Activated T-helper 2 cell treated with anti-CD3 and anti-CD28 coated beads, Interferon-gamma antibody, Interleukin-2, Interleukin-4, amounts not matched to agents 10 μg/mL and 5 μg/mL and 100 μg/mL, durations not matched to agents 14 hours and 24 hours and 36 hours (primary cell): ENCODE data around the gene CCDC171. TPM values are rescaled to one million over a fixed set of nuclear protein-coding genes. Genes with fewer than 3 reads are reported as not detected.

Experiments
- DNase-seq: peaks from one replicate; pipeline ENCODE4 v3.0.0; 2021; ENCODE audit warnings: low spot score
- H3K27ac Mint-ChIP-seq: one replicate; pipeline ENCODE4 v1.8.0; 2021; ENCODE audit warnings: mixed read lengths
- H3K27me3 Mint-ChIP-seq: one replicate; pipeline ENCODE4 v1.8.0; 2021; ENCODE audit warnings: low read depth, mixed read lengths
- H3K36me3 Mint-ChIP-seq: one replicate; pipeline ENCODE4 v1.8.0; 2021; ENCODE audit warnings: low read depth, mixed read lengths
- H3K4me1 Mint-ChIP-seq: one replicate; pipeline ENCODE4 v1.8.0; 2021; ENCODE audit warnings: low read depth, mixed read lengths
- H3K4me3 Mint-ChIP-seq: one replicate; pipeline ENCODE4 v1.8.0; 2021; ENCODE audit warnings: low read depth, mild to moderate bottlenecking, moderate library complexity, mixed read lengths
- H3K9me3 Mint-ChIP-seq: one replicate; pipeline ENCODE4 v1.8.0; 2021; ENCODE audit warnings: mixed read lengths
- intact Hi-C: fragments of 100-400 bp; cut with micrococcal nuclease; formaldehyde crosslinking; loops from one replicate; pipeline ENCODE4 v1.15.1; 2023
- total RNA-seq: library from RNA; stranded (reverse); gene quantifications from 2 replicates; pipeline ENCODE4 v1.2.3, GENCODE V29; 2022

CCDC171 gene
- total RNA-seq, 1 donor from 2014 or later = 1.8 TPM

GRCh38 chr9:15718423-15718822 is 165.6 kb downstream of the CCDC171 start:
- Mint-ChIP-seq H3K9me3 (no peaks in the 10 kb centered on the region), H3K27me3 (no peaks in the 10 kb centered on the region), H3K4me3 (no peak overlapping the region), H3K27ac (no peak overlapping the region), H3K36me3 (no peaks in the 10 kb centered on the region), H3K4me1 (no peaks in the 10 kb centered on the region)
- intact Hi-C loops = no loop called here
- no peak for DNase-seq

- no peaks in the 10 kb centered on the region for H3K27me3 Mint-ChIP-seq
- H3K9me3 Mint-ChIP-seq = no peaks in the 10 kb centered on the region
- intact Hi-C loops = no loop called here
- no peaks in the 10 kb centered on the region for H3K4me1 Mint-ChIP-seq
- no peak overlapping the region for H3K27ac Mint-ChIP-seq
- DNase-seq = no peak
- H3K4me3 Mint-ChIP-seq = no peak overlapping the region
- H3K36me3 Mint-ChIP-seq = no peaks in the 10 kb centered on the region
Measured at GRCh38 chr9:15720861-15721260, 168.0 kb downstream of the CCDC171 start.

- Mint-ChIP-seq H3K9me3 (no peaks in the 10 kb centered on the region), H3K27me3 (no peaks in the 10 kb centered on the region), H3K36me3 (no peaks in the 10 kb centered on the region), H3K4me1 (no peaks in the 10 kb centered on the region), H3K4me3 (no peak overlapping the region), H3K27ac (no peak overlapping the region)
- no peak for DNase-seq
- intact Hi-C loops = no loop called here
Measured at GRCh38 chr9:15722888-15723287, 170.0 kb downstream of the CCDC171 start.

GRCh38 chr9:15724016-15724415 is 171.2 kb downstream of the CCDC171 start:
- intact Hi-C loops = no loop called here
- H3K4me3 Mint-ChIP-seq = no peak overlapping the region
- H3K27ac Mint-ChIP-seq = no peak overlapping the region
- H3K27me3 Mint-ChIP-seq = no peaks in the 10 kb centered on the region
- DNase-seq = no peak
- no peaks in the 10 kb centered on the region for H3K4me1 Mint-ChIP-seq
- no peaks in the 10 kb centered on the region for H3K9me3 Mint-ChIP-seq
- H3K36me3 Mint-ChIP-seq = no peaks in the 10 kb centered on the region

GRCh38 chr9:15724612-15725011 is 171.8 kb downstream of the CCDC171 start:
- intact Hi-C loops = no loop called here
- Mint-ChIP-seq H3K4me1 (no peaks in the 10 kb centered on the region), H3K4me3 (no peak overlapping the region), H3K27ac (no peak overlapping the region), H3K27me3 (no peaks in the 10 kb centered on the region), H3K36me3 (no peaks in the 10 kb centered on the region), H3K9me3 (no peaks in the 10 kb centered on the region)
- DNase-seq = no peak

GRCh38 chr9:15725953-15726352 is 173.1 kb downstream of the CCDC171 start:
- H3K36me3 Mint-ChIP-seq = no peaks in the 10 kb centered on the region
- no peak overlapping the region for H3K27ac Mint-ChIP-seq
- intact Hi-C loops = no loop called here
- H3K27me3 Mint-ChIP-seq = no peaks in the 10 kb centered on the region
- no peak for DNase-seq
- no peak overlapping the region for H3K4me3 Mint-ChIP-seq
- H3K4me1 Mint-ChIP-seq = no peaks in the 10 kb centered on the region
- H3K9me3 Mint-ChIP-seq = no peaks in the 10 kb centered on the region

GRCh38 chr9:15729507-15729906 is 176.7 kb downstream of the CCDC171 start:
- Mint-ChIP-seq H3K4me3 (no peak overlapping the region), H3K27ac (no peak overlapping the region), H3K4me1 (no peaks in the 10 kb centered on the region), H3K9me3 (no peaks in the 10 kb centered on the region), H3K36me3 (no peaks in the 10 kb centered on the region), H3K27me3 (no peaks in the 10 kb centered on the region)
- intact Hi-C loops = no loop called here
- no peak for DNase-seq

GRCh38 chr9:15735083-15735857 is 182.4 kb downstream of the CCDC171 start:
- no peak for DNase-seq
- intact Hi-C loops = no loop called here

GRCh38 chr9:15736569-15736968 is 183.7 kb downstream of the CCDC171 start:
- no peak overlapping the region for H3K27ac Mint-ChIP-seq
- H3K9me3 Mint-ChIP-seq = no peaks in the 10 kb centered on the region
- H3K27me3 Mint-ChIP-seq = no peaks in the 10 kb centered on the region
- H3K4me1 Mint-ChIP-seq = no peaks in the 10 kb centered on the region
- intact Hi-C loops = no loop called here
- DNase-seq = no peak
- H3K4me3 Mint-ChIP-seq = no peak overlapping the region
- no peaks in the 10 kb centered on the region for H3K36me3 Mint-ChIP-seq

More at GRCh38 chr9:15735083-15735857, 182.4 kb downstream of the CCDC171 start:
- Mint-ChIP-seq H3K9me3 (no peaks in the 10 kb centered on the region), H3K27me3 (no peaks in the 10 kb centered on the region), H3K4me3 (no peak overlapping the region), H3K27ac (no peak overlapping the region), H3K4me1 (no peaks in the 10 kb centered on the region), H3K36me3 (no peaks in the 10 kb centered on the region)

- intact Hi-C loops = no loop called here
- Mint-ChIP-seq H3K9me3 (no peaks in the 10 kb centered on the region), H3K27me3 (no peaks in the 10 kb centered on the region), H3K36me3 (no peaks in the 10 kb centered on the region), H3K4me1 (no peaks in the 10 kb centered on the region), H3K27ac (no peak overlapping the region), H3K4me3 (no peak overlapping the region)
- DNase-seq = no peak
Measured at GRCh38 chr9:15738011-15738410, 185.2 kb downstream of the CCDC171 start.

- intact Hi-C loops = no loop called here
- Mint-ChIP-seq H3K36me3 (no peaks in the 10 kb centered on the region), H3K9me3 (no peaks in the 10 kb centered on the region), H3K4me3 (no peak overlapping the region), H3K27ac (no peak overlapping the region), H3K4me1 (peaks cover 2% of the 10 kb centered on the region), H3K27me3 (no peaks in the 10 kb centered on the region)
- DNase-seq = no peak
Measured at GRCh38 chr9:15741015-15741414, 188.2 kb downstream of the CCDC171 start.

GRCh38 chr9:15743512-15743911 is 190.7 kb downstream of the CCDC171 start:
- Mint-ChIP-seq H3K27me3 (no peaks in the 10 kb centered on the region), H3K4me3 (no peak overlapping the region), H3K36me3 (no peaks in the 10 kb centered on the region), H3K9me3 (no peaks in the 10 kb centered on the region), H3K27ac (no peak overlapping the region), H3K4me1 (peaks cover 2% of the 10 kb centered on the region)
- DNase-seq = no peak
- intact Hi-C loops = no loop called here

GRCh38 chr9:15744196-15744595 is 191.4 kb downstream of the CCDC171 start:
- no peaks in the 10 kb centered on the region for H3K36me3 Mint-ChIP-seq
- no peak for DNase-seq
- no peak overlapping the region for H3K4me3 Mint-ChIP-seq
- no peaks in the 10 kb centered on the region for H3K27me3 Mint-ChIP-seq
- peaks cover 2% of the 10 kb centered on the region for H3K4me1 Mint-ChIP-seq
- no peaks in the 10 kb centered on the region for H3K9me3 Mint-ChIP-seq
- no peak overlapping the region for H3K27ac Mint-ChIP-seq
- intact Hi-C loops = no loop called here

- Mint-ChIP-seq H3K36me3 (no peaks in the 10 kb centered on the region), H3K27ac (no peak overlapping the region), H3K4me3 (no peak overlapping the region), H3K27me3 (no peaks in the 10 kb centered on the region), H3K4me1 (peaks cover 2% of the 10 kb centered on the region), H3K9me3 (no peaks in the 10 kb centered on the region)
- DNase-seq = no peak
- intact Hi-C loops = no loop called here
Measured at GRCh38 chr9:15746905-15747304, 194.1 kb downstream of the CCDC171 start.
